ENCODE results near the gene RAF1. TPM values are rescaled to one million over a fixed set of nuclear protein-coding genes. Genes with fewer than 3 reads are reported as not detected.
A peak's percentile ranks its signal among the peaks of the same experiment; 100 is the strongest.

RAF1 gene
- total RNA-seq, 2 donors from 2014 or later: 115 to 123 TPM

- H3K36me3 Mint-ChIP-seq (ENCODE audit: low read depth): peaks cover 8% of the 10 kb centered on the region
- peaks cover 2% of the 10 kb centered on the region for H3K4me1 Mint-ChIP-seq
- no peak overlapping the region for H3K4me3 Mint-ChIP-seq
- no peaks in the 10 kb centered on the region for H3K9me3 ChIP-seq (ENCODE audit: control insufficient read depth, low read length, poor library complexity, severe bottlenecking)
- no peak for DNase-seq
- peak overlapping the region; percentile 63 for H3K27ac Mint-ChIP-seq
- H3K27me3 Mint-ChIP-seq: no peaks in the 10 kb centered on the region
- ATAC-seq: no peak
Observed at GRCh38 chr3:12591456-12591855, 72.5 kb downstream of the RAF1 start.

- no peaks in the 10 kb centered on the region for H3K9me3 ChIP-seq (ENCODE audit: control insufficient read depth, low read length, poor library complexity, severe bottlenecking)
- DNase-seq (no peak), ATAC-seq (peak; percentile 40)
- H3K4me1 Mint-ChIP-seq: peaks cover 2% of the 10 kb centered on the region
- H3K36me3 Mint-ChIP-seq (ENCODE audit: low read depth): peaks cover 7% of the 10 kb centered on the region
- peak overlapping the region; percentile 63 for H3K27ac Mint-ChIP-seq
- H3K4me3 Mint-ChIP-seq: peak overlapping the region; percentile 25
- no peaks in the 10 kb centered on the region for H3K27me3 Mint-ChIP-seq
Observed at GRCh38 chr3:12590096-12590495, 73.8 kb downstream of the RAF1 start.

GRCh38 chr3:12588039-12589009 lies 75.6 kb downstream of the RAF1 start:
- no peaks in the 10 kb centered on the region for H3K9me3 ChIP-seq (ENCODE audit: control insufficient read depth, low read length, poor library complexity, severe bottlenecking)
- Mint-ChIP-seq H3K27me3 (no peaks in the 10 kb centered on the region), H3K4me3 (no peak overlapping the region), H3K4me1 (peaks cover 2% of the 10 kb centered on the region), H3K27ac (peak overlapping the region; percentile 37), H3K36me3 (ENCODE audit: low read depth) (peaks cover 4% of the 10 kb centered on the region)
- DNase-seq: no peak
- no peak for ATAC-seq

- no peak for ATAC-seq
- DNase-seq: no peak
- Mint-ChIP-seq H3K36me3 (ENCODE audit: low read depth) (peaks cover 4% of the 10 kb centered on the region), H3K27ac (peak overlapping the region; percentile 62), H3K27me3 (no peaks in the 10 kb centered on the region), H3K4me1 (peaks cover 2% of the 10 kb centered on the region), H3K4me3 (no peak overlapping the region)
- no peaks in the 10 kb centered on the region for H3K9me3 ChIP-seq (ENCODE audit: control insufficient read depth, low read length, poor library complexity, severe bottlenecking)
Observed at GRCh38 chr3:12586403-12586802, 77.5 kb downstream of the RAF1 start.

- no peak for ATAC-seq
- H3K27me3 Mint-ChIP-seq: no peaks in the 10 kb centered on the region
- peaks cover 3% of the 10 kb centered on the region for H3K4me1 Mint-ChIP-seq
- H3K9me3 ChIP-seq (ENCODE audit: control insufficient read depth, low read length, poor library complexity, severe bottlenecking): no peaks in the 10 kb centered on the region
- peak overlapping the region; percentile 62 for H3K27ac Mint-ChIP-seq
- no peak for DNase-seq
- H3K36me3 Mint-ChIP-seq (ENCODE audit: low read depth): peaks cover 4% of the 10 kb centered on the region
- H3K4me3 Mint-ChIP-seq: no peak overlapping the region
Observed at GRCh38 chr3:12585970-12586369, 77.9 kb downstream of the RAF1 start.

- Mint-ChIP-seq H3K27ac (peak overlapping the region; percentile 70), H3K27me3 (no peaks in the 10 kb centered on the region), H3K4me3 (no peak overlapping the region), H3K4me1 (peaks cover 5% of the 10 kb centered on the region), H3K36me3 (ENCODE audit: low read depth) (peaks cover 4% of the 10 kb centered on the region)
- H3K9me3 ChIP-seq (ENCODE audit: control insufficient read depth, low read length, poor library complexity, severe bottlenecking): no peaks in the 10 kb centered on the region
- ATAC-seq (no peak), DNase-seq (no peak)
Observed at GRCh38 chr3:12585181-12585580, 78.7 kb downstream of the RAF1 start.

- H3K9me3 ChIP-seq (ENCODE audit: control insufficient read depth, low read length, poor library complexity, severe bottlenecking): no peaks in the 10 kb centered on the region
- Mint-ChIP-seq H3K4me3 (no peak overlapping the region), H3K4me1 (peaks cover 9% of the 10 kb centered on the region), H3K27ac (peak overlapping the region; percentile 70), H3K27me3 (no peaks in the 10 kb centered on the region), H3K36me3 (ENCODE audit: low read depth) (peaks cover 6% of the 10 kb centered on the region)
- DNase-seq (no peak), ATAC-seq (no peak)
Observed at GRCh38 chr3:12584083-12584482, 79.8 kb downstream of the RAF1 start.

- Mint-ChIP-seq H3K36me3 (ENCODE audit: low read depth) (peaks cover 6% of the 10 kb centered on the region), H3K27ac (no peak overlapping the region), H3K4me3 (no peak overlapping the region), H3K27me3 (no peaks in the 10 kb centered on the region), H3K4me1 (peaks cover 9% of the 10 kb centered on the region)
- DNase-seq (no peak), ATAC-seq (no peak)
- no peaks in the 10 kb centered on the region for H3K9me3 ChIP-seq (ENCODE audit: control insufficient read depth, low read length, poor library complexity, severe bottlenecking)
Observed at GRCh38 chr3:12583280-12583679, 80.6 kb downstream of the RAF1 start.

- DNase-seq (no peak), ATAC-seq (no peak)
- Mint-ChIP-seq H3K27ac (no peak overlapping the region), H3K4me1 (peaks cover 9% of the 10 kb centered on the region), H3K36me3 (ENCODE audit: low read depth) (peaks cover 6% of the 10 kb centered on the region), H3K27me3 (no peaks in the 10 kb centered on the region), H3K4me3 (no peak overlapping the region)
- H3K9me3 ChIP-seq (ENCODE audit: control insufficient read depth, low read length, poor library complexity, severe bottlenecking): no peaks in the 10 kb centered on the region
Observed at GRCh38 chr3:12582730-12583129, 81.2 kb downstream of the RAF1 start.

- no peaks in the 10 kb centered on the region for H3K9me3 ChIP-seq (ENCODE audit: control insufficient read depth, low read length, poor library complexity, severe bottlenecking)
- Mint-ChIP-seq H3K27me3 (no peaks in the 10 kb centered on the region), H3K36me3 (ENCODE audit: low read depth) (peaks cover 20% of the 10 kb centered on the region), H3K4me3 (no peak overlapping the region), H3K27ac (peak overlapping the region; percentile 85), H3K4me1 (peaks cover 9% of the 10 kb centered on the region)
- DNase-seq (no peak), ATAC-seq (no peak)
Observed at GRCh38 chr3:12579905-12580304, 84.0 kb downstream of the RAF1 start.

GRCh38 chr3:12579456-12579855 lies 84.5 kb downstream of the RAF1 start:
- DNase-seq (no peak), ATAC-seq (no peak)
- Mint-ChIP-seq H3K27me3 (no peaks in the 10 kb centered on the region), H3K4me3 (no peak overlapping the region), H3K4me1 (peaks cover 7% of the 10 kb centered on the region), H3K27ac (peak overlapping the region; percentile 85), H3K36me3 (ENCODE audit: low read depth) (peaks cover 19% of the 10 kb centered on the region)
- no peaks in the 10 kb centered on the region for H3K9me3 ChIP-seq (ENCODE audit: control insufficient read depth, low read length, poor library complexity, severe bottlenecking)

- ATAC-seq (no peak), DNase-seq (no peak)
- no peak overlapping the region for H3K27ac Mint-ChIP-seq
- H3K9me3 ChIP-seq (ENCODE audit: control insufficient read depth, low read length, poor library complexity, severe bottlenecking): no peaks in the 10 kb centered on the region
- H3K36me3 Mint-ChIP-seq (ENCODE audit: low read depth): peaks cover 19% of the 10 kb centered on the region
- H3K27me3 Mint-ChIP-seq: no peaks in the 10 kb centered on the region
- H3K4me1 Mint-ChIP-seq: peaks cover 7% of the 10 kb centered on the region
- H3K4me3 Mint-ChIP-seq: no peak overlapping the region
Observed at GRCh38 chr3:12578742-12579141, 85.2 kb downstream of the RAF1 start.

GRCh38 chr3:12577379-12577778 lies 86.5 kb downstream of the RAF1 start:
- ATAC-seq: no peak
- Mint-ChIP-seq H3K4me3 (no peak overlapping the region), H3K27me3 (no peaks in the 10 kb centered on the region), H3K4me1 (peaks cover 7% of the 10 kb centered on the region), H3K27ac (no peak overlapping the region), H3K36me3 (ENCODE audit: low read depth) (peaks cover 19% of the 10 kb centered on the region)
- no peaks in the 10 kb centered on the region for H3K9me3 ChIP-seq (ENCODE audit: control insufficient read depth, low read length, poor library complexity, severe bottlenecking)
- no peak for DNase-seq

- Mint-ChIP-seq H3K4me1 (peaks cover 4% of the 10 kb centered on the region), H3K36me3 (ENCODE audit: low read depth) (peaks cover 25% of the 10 kb centered on the region), H3K4me3 (no peak overlapping the region), H3K27me3 (no peaks in the 10 kb centered on the region), H3K27ac (no peak overlapping the region)
- no peak for DNase-seq
- H3K9me3 ChIP-seq (ENCODE audit: control insufficient read depth, low read length, poor library complexity, severe bottlenecking): no peaks in the 10 kb centered on the region
- no peak for ATAC-seq
Observed at GRCh38 chr3:12574661-12575060, 89.3 kb downstream of the RAF1 start.
